ENCODE data around the gene CLCN4.

- TF ChIP-seq CTCF (IDR thresholded peaks at IDR 0.05; ENCODE audit: low read depth, low read length) (no peak), POLR2A (IDR thresholded peaks at IDR 0.05; ENCODE audit: extremely low read depth, insufficient read length) (no peak), MAX (IDR thresholded peaks at IDR 0.05; ENCODE audit: low read depth, low read length) (no peak), MYC (IDR thresholded peaks at IDR 0.05; ENCODE audit: low read depth, low read length) (no peak)
Measured at GRCh38 chrX:10198254-10198653, 41.5 kb downstream of the CLCN4 start.
